OCI-LY1 (cell line): Measurements from ENCODE around the gene TMEM127.

Experiments used
- EZH2 ChIP-seq: fragments of 200-600 bp; sonication (generic), shearing (Covaris generic); IDR thresholded peaks from 2 replicates; pipeline ENCODE4 v1.8.0; 2017; ENCODE audit warnings: borderline replicate concordance, mixed run types, mild to moderate bottlenecking, antibody characterized with exemption, low read length, moderate library complexity, mixed read lengths
- TF ChIP-seq, protein P1 (sequence below): fragments of 200-600 bp; sonication (generic), shearing (Covaris generic); IDR thresholded peaks from 2 replicates; pipeline ENCODE4 v1.5.1; 2017; ENCODE audit warnings: mild to moderate bottlenecking, antibody characterized with exemption, low read length, moderate library complexity, mixed read lengths

DNA sequence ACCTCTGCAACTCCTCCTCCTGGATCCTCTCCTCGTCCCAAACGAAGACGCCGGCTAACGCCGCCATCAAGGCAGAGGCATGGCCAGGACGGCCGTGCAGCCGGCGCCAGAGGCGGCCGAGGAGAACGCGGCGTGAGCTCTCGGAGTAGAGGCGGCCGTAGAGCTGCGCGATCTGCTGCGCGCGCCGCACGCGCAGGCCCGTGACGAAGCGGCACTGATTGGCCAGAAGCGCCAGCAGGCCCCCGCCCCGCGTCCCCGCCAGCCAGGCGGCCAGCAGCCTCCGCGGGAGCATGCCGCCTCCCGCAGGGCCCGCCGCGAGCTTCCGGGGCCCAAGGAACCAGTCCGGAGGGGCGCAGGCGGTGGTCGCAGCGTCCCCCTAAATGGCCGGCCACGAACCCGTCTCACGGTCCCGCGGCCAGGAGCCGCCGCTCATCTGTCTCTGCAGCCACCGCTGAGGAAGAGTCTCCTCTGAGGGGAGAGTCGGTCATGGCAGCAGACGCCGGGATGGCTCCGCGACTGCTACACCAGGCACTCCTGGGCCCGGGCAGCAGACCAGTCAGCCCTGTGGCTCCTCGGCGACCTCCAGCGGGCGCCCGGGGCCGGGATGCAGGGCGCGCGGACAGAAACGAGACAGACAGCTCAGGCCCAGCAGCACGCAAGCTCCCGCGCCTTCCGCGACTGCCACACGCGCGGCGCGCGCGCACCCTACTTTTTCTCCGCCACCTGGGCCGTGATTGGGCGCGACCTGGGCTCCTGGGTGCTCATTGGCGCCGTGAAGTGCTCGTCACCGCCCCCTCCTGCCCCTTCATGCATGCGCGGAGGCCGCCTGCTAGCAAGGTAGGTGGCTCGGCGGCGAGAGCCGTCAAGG, 57.4 kb downstream of the TMEM127 start, which contains the start of gene STARD7:
- TF ChIP-seq, protein P1, sequence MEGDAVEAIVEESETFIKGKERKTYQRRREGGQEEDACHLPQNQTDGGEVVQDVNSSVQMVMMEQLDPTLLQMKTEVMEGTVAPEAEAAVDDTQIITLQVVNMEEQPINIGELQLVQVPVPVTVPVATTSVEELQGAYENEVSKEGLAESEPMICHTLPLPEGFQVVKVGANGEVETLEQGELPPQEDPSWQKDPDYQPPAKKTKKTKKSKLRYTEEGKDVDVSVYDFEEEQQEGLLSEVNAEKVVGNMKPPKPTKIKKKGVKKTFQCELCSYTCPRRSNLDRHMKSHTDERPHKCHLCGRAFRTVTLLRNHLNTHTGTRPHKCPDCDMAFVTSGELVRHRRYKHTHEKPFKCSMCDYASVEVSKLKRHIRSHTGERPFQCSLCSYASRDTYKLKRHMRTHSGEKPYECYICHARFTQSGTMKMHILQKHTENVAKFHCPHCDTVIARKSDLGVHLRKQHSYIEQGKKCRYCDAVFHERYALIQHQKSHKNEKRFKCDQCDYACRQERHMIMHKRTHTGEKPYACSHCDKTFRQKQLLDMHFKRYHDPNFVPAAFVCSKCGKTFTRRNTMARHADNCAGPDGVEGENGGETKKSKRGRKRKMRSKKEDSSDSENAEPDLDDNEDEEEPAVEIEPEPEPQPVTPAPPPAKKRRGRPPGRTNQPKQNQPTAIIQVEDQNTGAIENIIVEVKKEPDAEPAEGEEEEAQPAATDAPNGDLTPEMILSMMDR, result no peak
- no peak for TF ChIP-seq EZH2
